K562 (cell line): Measurements from ENCODE around the gene PIK3CA. TPM values are rescaled to one million over a fixed set of nuclear protein-coding genes. Genes with fewer than 3 reads are reported as not detected.

Experiments
- BRD4 ChIP-seq: fragments of 200-600 bp; sonication (generic); IDR thresholded peaks from 2 replicates; pipeline ENCODE4 v1.6.1; 2017; ENCODE audit warnings: inconsistent platforms
- EGR1 ChIP-seq: fragments of 450-650 bp; conservative IDR thresholded peaks from 2 replicates; pipeline ENCODE4 v1.6.1; 2017; ENCODE audit warnings: mild to moderate bottlenecking
- ERF ChIP-seq: fragments of 450-650 bp; formaldehyde crosslinking; IDR thresholded peaks from 2 replicates; pipeline ENCODE4 v1.4.0; 2020; ENCODE audit warnings: mild to moderate bottlenecking, mixed read lengths
- ETV6 ChIP-seq, 3 experiments: fragments of 150-350 bp in 1 of 3; sonication (generic) in 1 of 3; formaldehyde crosslinking in 1 of 3; IDR thresholded peaks; 2 replicates each; pipeline versions ENCODE4 v1.6.1 to v1.8.0; 2014 to 2022; ENCODE audit warnings: borderline replicate concordance in 2 of 3, low read depth in 2 of 3, antibody characterized with exemption in 1 of 3, low read length in 1 of 3, mild to moderate bottlenecking in 1 of 3, missing genetic modification reagents in 1 of 3
- ILF3 ChIP-seq: fragments of 450-650 bp; IDR thresholded peaks from 2 replicates; pipeline ENCODE4 v1.6.1; 2018; ENCODE audit warnings: antibody characterized with exemption, mild to moderate bottlenecking, moderate library complexity, borderline replicate concordance
- JUND ChIP-seq, 2 experiments: IDR thresholded peaks; 2 replicates in 1 of 2; 3 replicates in 1 of 2; pipeline ENCODE4 v1.6.1; 2011; ENCODE audit warnings: borderline replicate concordance in 2 of 2, low read depth in 2 of 2, low read length in 2 of 2, improper control_type of control experiment in 1 of 2, missing biosample characterization in 1 of 2, missing genetic modification characterization in 1 of 2, missing genetic modification reagents in 1 of 2
- TCF7L2 ChIP-seq: fragments of 150-350 bp; IDR thresholded peaks from 2 replicates; pipeline ENCODE4 v1.6.1; 2016; ENCODE audit warnings: low read depth, mild to moderate bottlenecking, low read length, moderate library complexity
- U2AF1 ChIP-seq: fragments of 200-400 bp; formaldehyde crosslinking; optimal IDR thresholded peaks from 2 replicates; pipeline ENCODE3; 2017; ENCODE audit warnings: mild to moderate bottlenecking, low read depth, low read length, moderate library complexity
- ZBED1 ChIP-seq: IDR thresholded peaks from 2 replicates; pipeline ENCODE4 v1.6.1; 2014
- ZNF408 ChIP-seq: fragments of 250-450 bp; sonication (Bioruptor Pico); IDR thresholded peaks from 2 replicates; pipeline ENCODE4 v1.4.0; 2020; ENCODE audit warnings: low read depth, mild to moderate bottlenecking, moderate library complexity
- polyA plus RNA-seq, 8 experiments: library from polyadenylated mRNA; depleted of rRNA in 4 of 8; stranded (reverse) in 5 of 8; unstranded in 3 of 8; fragments of >200 nt; fragmentation: Nextera tagmentation in 2 of 8; fragmentation: Illumina TruSeq in 1 of 8; extraction: Ambion mirVana in 2 of 8; extraction: Trizol in 1 of 8; gene quantifications; 2 replicates each; pipeline versions ENCODE4 v1.2.1 to v1.2.3, GENCODE V29; 2011 to 2014; ENCODE audit warnings: inconsistent platforms in 1 of 8, missing spikeins in 1 of 8
- total RNA-seq, 7 experiments: library from RNA; depleted of rRNA in 6 of 7; stranded (reverse); fragments of >200 nt in 6 of 7; fragmentation: Illumina TruSeq in 2 of 7; extraction: Trizol in 2 of 7; gene quantifications; 2 replicates each; pipeline versions ENCODE4 v1.2.1 to v1.2.3, GENCODE V29; 2011 to 2021; ENCODE audit warnings: low replicate concordance in 1 of 7
- TF ChIP-seq, protein P1 (sequence below), 2 experiments: fragments of 450-650 bp in 1 of 2; sonication (generic) in 1 of 2; formaldehyde crosslinking in 1 of 2; IDR thresholded peaks; 2 replicates each; pipeline versions ENCODE4 v1.7.1 to v1.9.0; 2016 to 2022; ENCODE audit warnings: inconsistent platforms in 1 of 2, mild to moderate bottlenecking in 1 of 2, missing genetic modification reagents in 1 of 2
- TF ChIP-seq, protein P2 (sequence below): fragments of 450-650 bp; IDR thresholded peaks from 2 replicates; pipeline ENCODE4 v1.6.1; 2016; ENCODE audit warnings: antibody characterized with exemption

PIK3CA gene
- total and polyA plus RNA-seq, 9 of the 15 experiments (the other 6 are each of a cell fraction or from before 2014, with no cell fraction given) = 3.8 to 19.4 (median 10.8) TPM

DNA sequence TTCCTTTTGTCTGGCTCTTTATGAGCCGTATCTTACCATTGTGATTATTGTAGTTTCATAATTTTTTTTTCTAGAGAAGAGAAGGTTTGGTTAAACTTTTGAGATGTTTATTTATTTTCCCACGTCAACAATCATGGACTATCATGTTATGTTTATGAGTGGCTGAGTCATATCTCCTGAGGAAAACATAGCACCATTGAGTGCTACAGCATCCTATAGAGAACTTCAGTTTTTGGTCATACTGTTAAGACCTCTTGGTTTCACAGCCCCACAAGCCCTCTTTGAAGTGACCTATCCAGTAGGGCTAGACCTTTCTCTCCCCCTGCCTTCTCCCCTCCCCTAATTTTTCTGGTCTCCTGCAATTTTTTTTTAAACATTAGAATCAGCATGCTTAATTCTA lies 20.8 kb downstream of the PIK3CA start (continued):
- TF ChIP-seq, protein P1, sequence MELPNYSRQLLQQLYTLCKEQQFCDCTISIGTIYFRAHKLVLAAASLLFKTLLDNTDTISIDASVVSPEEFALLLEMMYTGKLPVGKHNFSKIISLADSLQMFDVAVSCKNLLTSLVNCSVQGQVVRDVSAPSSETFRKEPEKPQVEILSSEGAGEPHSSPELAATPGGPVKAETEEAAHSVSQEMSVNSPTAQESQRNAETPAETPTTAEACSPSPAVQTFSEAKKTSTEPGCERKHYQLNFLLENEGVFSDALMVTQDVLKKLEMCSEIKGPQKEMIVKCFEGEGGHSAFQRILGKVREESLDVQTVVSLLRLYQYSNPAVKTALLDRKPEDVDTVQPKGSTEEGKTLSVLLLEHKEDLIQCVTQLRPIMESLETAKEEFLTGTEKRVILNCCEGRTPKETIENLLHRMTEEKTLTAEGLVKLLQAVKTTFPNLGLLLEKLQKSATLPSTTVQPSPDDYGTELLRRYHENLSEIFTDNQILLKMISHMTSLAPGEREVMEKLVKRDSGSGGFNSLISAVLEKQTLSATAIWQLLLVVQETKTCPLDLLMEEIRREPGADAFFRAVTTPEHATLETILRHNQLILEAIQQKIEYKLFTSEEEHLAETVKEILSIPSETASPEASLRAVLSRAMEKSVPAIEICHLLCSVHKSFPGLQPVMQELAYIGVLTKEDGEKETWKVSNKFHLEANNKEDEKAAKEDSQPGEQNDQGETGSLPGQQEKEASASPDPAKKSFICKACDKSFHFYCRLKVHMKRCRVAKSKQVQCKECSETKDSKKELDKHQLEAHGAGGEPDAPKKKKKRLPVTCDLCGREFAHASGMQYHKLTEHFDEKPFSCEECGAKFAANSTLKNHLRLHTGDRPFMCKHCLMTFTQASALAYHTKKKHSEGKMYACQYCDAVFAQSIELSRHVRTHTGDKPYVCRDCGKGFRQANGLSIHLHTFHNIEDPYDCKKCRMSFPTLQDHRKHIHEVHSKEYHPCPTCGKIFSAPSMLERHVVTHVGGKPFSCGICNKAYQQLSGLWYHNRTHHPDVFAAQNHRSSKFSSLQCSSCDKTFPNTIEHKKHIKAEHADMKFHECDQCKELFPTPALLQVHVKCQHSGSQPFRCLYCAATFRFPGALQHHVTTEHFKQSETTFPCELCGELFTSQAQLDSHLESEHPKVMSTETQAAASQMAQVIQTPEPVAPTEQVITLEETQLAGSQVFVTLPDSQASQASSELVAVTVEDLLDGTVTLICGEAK (IDR thresholded peaks at IDR 0.05) = no peak
- TF ChIP-seq, protein P1 (CRISPR knock-in tag; IDR thresholded peaks at IDR 0.05) = no peak
- TF ChIP-seq EGR1 = no peak
- no peak for TF ChIP-seq ERF (CRISPR knock-in tag)
- no peak for TF ChIP-seq ETV6 (IDR thresholded peaks at IDR 0.05; ENCODE audit: borderline replicate concordance in 1 of 2, low read depth in 2 of 2, low read length in 1 of 2)
- no peak for TF ChIP-seq ETV6 (CRISPR knock-in tag; IDR thresholded peaks at IDR 0.05; ENCODE audit: borderline replicate concordance)
- no peak for TF ChIP-seq BRD4
- no peak for TF ChIP-seq JUND (IDR thresholded peaks at IDR 0.05; ENCODE audit: borderline replicate concordance, low read depth, low read length)
- TF ChIP-seq JUND (tag; IDR thresholded peaks at IDR 0.05; ENCODE audit: borderline replicate concordance, low read depth, low read length) = no peak
- TF ChIP-seq ZBED1 = no peak
- no peak for TF ChIP-seq ILF3
- TF ChIP-seq U2AF1 = no peak
- TF ChIP-seq, protein P2, sequence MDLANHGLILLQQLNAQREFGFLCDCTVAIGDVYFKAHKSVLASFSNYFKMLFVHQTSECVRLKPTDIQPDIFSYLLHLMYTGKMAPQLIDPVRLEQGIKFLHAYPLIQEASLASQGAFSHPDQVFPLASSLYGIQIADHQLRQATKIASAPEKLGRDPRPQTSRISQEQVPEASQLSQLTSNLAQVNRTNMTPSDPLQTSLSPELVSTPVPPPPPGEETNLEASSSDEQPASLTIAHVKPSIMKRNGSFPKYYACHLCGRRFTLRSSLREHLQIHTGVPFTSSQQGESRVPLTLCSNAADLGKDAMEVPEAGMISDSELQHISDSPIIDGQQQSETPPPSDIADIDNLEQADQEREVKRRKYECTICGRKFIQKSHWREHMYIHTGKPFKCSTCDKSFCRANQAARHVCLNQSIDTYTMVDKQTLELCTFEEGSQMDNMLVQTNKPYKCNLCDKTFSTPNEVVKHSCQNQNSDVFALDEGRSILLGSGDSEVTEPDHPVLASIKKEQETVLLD = no peak
- no peak for TF ChIP-seq TCF7L2
- no peak for TF ChIP-seq ZNF408 (CRISPR knock-in tag)
- TF ChIP-seq, all 486 proteins: peak for 0
